ENCODE measurements around the gene KRTAP10-5.
"Not testable (repeated sequence)": the region's sequence is repeated elsewhere in the genome, so short reads cannot be mapped to it uniquely, and the experiment has no call there.

KRTAP10-5 gene

DNA sequence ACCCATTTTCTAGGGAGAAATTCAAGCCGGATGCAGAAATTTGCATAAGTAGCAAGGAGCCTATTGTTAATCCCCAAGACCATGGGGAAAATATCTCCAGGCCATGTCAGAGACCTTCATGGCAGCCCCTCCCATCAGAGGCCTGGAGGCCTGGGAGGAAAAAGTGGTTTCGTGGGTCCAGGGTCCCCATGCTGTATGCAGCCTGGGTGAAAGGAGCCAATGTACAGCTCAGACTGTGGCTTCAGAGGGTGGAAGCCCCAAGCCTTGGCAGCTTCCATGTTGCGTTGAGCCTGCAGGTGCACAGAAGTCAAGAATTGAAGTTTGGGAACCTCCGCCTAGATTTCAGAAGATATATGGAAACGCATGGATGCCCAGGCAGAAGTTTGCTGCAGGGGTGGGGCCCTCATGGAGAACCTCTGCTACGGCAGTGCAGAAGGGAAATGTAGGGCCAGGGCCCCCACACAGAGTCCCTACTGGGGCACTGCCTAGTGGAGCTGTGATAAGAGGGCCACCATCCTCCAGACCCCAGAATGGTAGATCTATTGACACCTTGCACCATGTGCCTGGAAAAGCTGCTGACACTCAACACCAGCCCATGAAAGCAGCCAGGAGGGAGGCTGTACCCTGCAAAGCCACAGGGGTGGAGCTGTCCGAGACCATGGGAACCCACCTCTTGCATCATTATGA is 29.9 kb upstream of the KRTAP10-5 start:
- not testable (repeated sequence) for DNase-seq (ENCODE audit: low spot score)

DNA sequence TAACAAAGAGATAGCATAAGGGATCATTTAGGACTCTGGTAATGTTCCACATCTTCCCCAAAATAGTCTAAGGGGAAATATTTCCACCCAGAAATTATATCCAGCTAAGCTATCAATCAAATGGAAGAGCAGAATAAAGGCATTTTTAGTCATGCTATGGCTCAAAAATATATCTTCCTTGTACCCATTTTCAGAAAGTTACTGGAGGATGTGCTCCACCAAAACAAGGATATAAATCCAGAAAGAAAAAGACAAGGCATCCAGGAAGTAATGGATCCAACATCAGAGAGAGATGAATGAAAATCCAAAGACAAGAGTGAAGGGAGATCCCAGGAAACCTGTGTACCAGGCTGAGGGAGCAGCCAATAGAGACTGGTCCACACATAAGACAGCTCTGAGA is 28.8 kb upstream of the KRTAP10-5 start:
- no peak for DNase-seq (ENCODE audit: low spot score)

- no peak for DNase-seq (ENCODE audit: low spot score)
Observed at GRCh38 chr21:44606495-44606894, 26.1 kb upstream of the KRTAP10-5 start.

- no peak for DNase-seq (ENCODE audit: low spot score)
Observed at GRCh38 chr21:44603911-44604310, 23.5 kb upstream of the KRTAP10-5 start.

DNA sequence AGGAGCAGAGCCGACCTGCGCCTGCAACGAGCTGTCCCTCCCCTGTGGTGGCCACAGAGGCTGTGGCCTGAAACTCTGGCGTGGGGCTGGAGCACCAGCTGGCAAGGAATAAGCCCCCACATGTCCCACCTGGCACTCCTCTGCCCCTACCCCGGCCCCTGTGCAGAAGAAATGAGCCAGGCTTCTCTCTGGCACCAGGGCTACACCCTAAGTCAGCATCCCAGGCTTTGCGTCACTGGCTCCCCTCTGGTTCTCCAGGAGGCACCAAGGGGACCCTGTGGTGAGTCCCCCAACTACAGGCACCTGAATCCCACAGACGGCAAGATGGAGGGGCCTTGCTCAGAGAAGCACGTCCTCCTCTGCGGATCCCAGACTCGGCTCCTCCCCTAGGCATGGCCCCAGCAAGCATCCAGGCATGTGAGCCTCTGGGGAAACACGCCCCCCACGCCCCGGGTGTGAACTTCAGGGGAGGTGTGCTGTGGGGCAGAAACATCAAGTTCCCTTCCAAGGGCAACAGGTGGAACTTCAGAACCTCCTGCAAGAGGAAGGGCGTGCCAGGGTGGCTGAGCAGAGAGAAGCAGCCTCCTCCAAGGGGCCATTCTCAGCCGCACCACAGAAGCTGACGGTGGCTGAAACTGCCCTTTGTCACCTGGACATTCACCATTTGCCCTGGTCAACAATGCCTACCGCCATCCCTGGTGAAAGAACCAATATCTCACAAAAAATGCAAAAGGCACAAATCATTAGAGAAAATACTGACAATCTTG is 22.9 kb upstream of the KRTAP10-5 start:
- DNase-seq (ENCODE audit: low spot score): no peak

DNA sequence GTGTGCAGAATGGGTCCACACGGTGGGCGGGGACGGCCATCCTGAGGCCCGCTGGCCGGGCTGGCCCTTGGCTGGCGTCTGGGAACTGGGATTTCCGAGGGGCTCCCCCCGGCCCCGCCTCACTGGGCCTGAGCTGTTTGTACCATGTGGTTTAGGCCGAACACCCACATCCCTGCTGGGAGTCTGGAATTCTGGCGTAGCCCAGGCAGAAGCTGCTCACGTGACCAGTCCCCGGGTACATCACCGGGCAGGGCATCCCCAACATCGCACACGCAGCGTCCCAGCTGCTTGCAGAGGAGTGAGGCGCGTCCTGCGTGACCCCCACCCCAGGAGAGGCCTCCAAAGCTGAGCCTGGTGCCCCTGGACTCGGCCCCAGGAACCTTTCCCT is 22.1 kb upstream of the KRTAP10-5 start:
- DNase-seq (ENCODE audit: low spot score): no peak

DNA sequence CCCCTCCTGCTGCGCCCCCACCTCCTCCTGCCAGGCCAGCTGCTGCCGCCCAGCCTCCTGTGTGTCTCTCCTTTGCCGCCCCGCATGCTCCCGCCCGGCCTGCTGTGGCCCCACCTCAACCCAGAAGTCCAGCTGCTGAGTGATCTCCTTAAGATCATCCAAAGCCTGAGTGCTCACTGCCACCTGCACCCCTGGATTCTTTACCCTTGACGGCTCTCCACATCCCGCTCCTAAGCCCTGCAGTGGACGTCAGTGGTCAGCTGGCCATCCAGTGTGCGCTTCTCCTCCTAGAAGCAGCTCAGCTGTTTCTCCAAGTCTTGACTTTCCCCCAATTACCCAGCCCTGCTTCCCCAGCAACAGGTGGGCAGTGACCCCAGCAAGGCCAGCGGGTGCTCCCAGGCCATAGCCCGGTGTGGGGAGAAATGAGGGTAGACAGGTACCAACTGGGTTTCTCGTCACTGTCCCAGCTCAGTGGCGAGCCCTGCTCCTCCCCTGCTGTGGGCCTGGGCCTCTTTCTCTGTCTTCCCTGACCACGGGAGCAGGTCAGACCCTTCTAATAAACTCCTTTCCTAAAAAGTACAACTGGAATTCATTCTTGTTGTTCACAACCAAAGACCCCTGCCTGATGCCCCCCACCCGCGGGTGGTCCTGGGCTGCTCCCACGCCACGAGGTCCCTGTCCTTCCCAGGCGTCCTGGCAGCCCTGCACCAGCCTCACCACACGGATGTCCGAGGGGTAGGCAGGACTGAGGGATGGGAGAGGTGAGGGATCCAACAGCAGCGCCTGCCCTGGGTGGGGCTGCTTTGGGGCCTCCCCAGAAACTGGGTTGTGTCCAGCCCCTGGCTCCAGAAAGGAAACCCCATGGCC is 21.4 kb upstream of the KRTAP10-5 start:
- no peak for DNase-seq (ENCODE audit: low spot score)

- DNase-seq (ENCODE audit: low spot score): not testable (repeated sequence)
Observed at GRCh38 chr21:44601091-44601490, 20.7 kb upstream of the KRTAP10-5 start.

DNA sequence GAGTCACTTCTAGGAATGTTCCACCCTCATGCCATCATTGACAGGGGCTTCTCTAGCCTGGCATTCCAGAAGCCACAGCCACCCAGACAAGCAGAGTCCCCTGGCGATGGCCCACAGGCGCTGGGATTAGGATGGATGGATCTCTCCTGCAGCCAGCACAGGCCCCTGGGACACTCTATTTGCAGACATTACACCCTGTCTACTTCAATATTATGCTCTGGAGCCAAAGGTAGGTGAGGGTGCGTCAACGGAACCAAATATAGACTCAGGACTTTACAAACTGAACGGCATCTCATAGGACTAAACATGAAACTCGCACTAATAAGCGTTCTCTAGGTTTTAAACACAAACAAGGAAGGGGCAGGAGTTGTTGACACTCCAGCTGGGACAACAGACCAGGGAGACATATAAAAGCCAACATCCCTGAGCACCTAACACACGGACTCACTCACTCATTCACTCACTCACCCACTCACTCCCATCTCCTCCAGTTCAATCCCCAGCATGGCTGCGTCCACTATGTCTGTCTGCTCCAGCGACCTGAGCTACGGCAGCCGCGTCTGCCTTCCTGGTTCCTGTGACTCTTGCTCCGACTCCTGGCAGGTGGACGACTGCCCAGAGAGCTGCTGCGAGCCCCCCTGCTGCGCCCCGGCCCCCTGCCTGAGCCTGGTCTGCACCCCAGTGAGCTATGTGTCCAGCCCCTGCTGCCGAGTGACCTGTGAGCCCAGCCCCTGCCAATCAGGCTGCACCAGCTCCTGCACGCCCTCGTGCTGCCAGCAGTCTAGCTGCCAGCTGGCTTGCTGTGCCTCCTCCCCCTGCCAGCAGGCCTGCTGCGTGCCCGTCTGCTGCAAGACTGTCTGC is 19.9 kb upstream of the KRTAP10-5 start, which contains the start of gene KRTAP10-7:
Gene KRTAP10-7 (plus strand): TSS at position 480 of the 861 bp plus-strand sequence. CDS start 25 bp downstream, at position 505.
- DNase-seq (ENCODE audit: low spot score): not testable (repeated sequence)

DNA sequence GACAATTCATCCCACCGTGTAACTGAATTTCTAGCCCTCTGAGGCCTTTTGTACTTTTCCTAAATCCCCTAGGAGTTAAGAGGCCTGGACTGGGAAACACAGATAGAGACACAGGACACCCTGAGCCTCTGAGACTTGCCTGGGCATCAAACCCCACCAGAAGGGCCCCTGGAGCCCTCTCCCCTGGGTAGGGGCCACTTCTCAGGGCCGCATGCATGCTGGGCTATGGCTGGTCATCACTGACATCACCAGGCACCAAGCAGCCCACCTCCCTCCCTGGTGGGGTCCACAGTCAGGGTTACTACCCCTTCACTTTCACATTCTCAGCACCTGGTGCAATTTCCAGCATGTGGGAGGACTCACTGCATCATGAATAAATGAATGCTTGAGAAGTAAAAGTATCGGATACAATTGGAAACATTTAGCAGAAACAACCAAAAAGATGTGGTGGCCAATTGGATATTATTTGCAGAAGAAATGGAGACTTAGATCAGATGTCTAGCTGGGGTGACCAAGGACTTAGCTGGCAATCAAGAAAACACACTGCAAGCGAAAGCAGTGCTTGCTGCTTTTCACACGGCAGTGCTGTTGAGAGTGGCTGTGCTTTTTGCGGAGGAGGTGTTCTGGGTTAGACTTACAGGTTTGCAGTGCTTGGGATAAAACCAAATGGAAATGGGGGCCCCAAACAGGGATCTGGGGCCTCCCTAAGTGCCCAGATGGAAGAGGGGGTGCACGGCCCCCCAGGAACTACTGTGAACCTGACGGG is 19.0 kb upstream of the KRTAP10-5 start:
- DNase-seq (ENCODE audit: low spot score): no peak

DNA sequence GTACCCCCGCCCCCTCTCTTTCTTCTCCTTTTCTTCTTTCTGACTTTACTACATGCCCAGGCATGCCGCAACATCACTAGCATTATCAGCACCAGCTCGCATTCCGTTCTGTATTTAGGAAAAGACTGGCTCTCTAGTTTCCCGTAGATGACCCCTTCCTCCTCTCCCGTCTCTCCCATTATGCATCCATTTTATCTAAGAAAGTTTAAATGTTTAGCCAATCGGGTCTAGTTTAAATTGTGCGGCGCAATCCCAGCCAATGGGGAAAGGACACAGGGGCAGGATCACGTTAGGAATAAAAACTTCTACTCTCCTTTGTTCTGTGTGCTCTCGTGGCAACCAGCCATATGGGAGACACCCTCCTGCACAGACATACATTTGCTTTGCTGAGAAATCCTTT is 17.7 kb upstream of the KRTAP10-5 start:
- DNase-seq (ENCODE audit: low spot score): no peak

DNA sequence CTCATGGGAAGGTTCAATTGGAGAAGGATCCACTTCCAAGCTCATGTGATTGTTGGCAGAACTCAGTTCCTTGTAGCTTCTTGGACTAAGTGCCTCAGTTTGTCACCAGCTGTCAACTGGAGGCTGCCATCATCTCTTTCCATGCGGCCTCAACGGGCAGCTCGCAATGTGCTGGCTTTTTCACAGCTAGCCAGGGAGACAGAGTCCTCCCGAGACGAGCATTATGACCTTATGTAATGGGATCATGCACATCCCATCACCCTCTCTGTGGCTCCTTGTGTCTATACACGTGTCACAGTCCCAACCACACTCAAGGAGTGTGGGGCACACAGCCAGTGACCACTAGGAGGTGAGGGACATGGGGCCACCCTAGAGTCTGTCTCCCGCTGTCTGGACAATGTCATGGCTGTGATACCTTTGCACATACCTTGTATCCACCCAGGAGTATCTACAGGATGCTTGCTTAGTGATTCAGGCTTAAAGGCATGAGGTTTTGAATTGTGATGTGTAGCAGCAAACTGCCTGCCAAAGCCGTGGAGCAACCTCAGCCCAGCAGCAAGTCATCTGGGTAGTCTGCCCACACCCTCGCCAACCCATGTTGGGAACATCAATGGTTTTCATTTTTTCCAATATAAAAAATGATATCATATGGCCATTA is 15.8 kb upstream of the KRTAP10-5 start:
- no peak for DNase-seq (ENCODE audit: low spot score)

GRCh38 chr21:44595524-44595923 is 15.1 kb upstream of the KRTAP10-5 start:
- no peak for DNase-seq (ENCODE audit: low spot score)

DNA sequence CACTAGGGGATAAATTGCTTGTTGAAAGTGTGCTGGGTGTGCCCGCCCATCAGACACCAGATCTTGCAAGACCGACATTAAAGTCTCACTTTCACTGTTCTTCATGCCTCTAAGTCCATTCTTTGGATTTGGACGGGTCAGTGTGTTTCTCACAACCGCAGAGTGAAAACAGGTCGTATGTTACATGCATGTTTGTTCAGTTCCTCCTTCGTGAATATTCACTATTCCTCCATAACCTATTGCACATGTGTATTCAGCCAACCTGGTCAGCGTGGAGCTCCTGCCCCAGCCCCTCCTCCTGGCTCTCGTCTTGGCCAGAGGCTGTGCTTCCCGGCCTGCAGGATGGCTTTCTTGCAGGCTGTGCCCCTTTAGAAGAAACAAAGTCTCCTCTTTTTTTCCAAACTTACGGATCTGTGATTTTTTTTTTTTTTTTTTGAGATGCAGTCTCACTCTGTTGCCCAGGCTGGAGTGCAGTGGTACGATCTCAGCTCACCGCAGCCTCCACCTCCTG is 14.1 kb upstream of the KRTAP10-5 start:
- DNase-seq (ENCODE audit: low spot score): no peak

DNA sequence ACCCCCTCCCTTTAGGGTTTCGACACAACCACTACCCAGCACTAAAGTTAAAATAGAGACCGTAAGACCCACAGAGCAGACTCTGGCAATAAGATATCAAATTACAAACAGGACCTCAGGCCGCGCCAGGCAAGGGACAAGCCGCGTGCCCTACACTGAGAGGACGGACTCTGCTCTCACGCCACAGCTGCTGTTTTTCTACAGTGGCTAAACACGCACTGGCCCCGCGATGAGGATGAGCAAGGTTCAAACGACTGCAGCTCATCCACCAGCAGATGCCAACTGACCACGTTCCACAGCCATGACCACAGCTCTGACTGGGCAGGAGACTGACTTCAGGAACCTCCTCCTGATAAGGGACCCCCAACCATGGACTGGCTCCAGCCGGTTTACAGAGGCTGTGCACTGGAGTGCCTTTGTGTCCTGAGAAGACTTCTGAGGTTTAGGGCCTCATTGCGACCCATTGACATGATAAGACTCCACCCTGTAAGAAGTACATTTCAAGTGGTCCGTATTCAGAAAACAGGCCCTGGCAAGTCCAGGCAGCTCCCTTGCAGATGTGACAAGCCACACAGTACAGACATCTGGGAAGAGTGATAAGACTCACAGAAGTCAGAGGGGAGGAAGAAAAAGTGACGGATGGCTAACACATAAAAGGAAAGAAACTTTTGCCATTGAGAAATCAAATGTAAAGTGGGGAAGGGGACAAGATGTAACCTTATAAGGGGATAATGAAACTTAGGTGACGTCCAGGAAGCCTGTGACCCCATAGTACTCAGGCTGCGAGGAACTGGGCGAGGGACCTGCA is 13.4 kb upstream of the KRTAP10-5 start:
- no peak for DNase-seq (ENCODE audit: low spot score)

GRCh38 chr21:44592446-44593311 is 12.3 kb upstream of the KRTAP10-5 start, which contains the start of gene KRTAP10-6:
TSS of gene KRTAP10-6 (minus strand) at chr21:44592505. CDS start at chr21:44592484, 21 bp downstream.
- DNase-seq (ENCODE audit: low spot score): no peak

GRCh38 chr21:44591801-44592130 is 11.4 kb upstream of the KRTAP10-5 start:
- DNase-seq (ENCODE audit: low spot score): not testable (repeated sequence)

Data from pons (tissue), 1 donor.